Adrenal gland (tissue), 12 donors: ENCODE results near the gene OVOL3. TPM values are rescaled to one million over a fixed set of nuclear protein-coding genes. Genes with fewer than 3 reads are reported as not detected.

Experiments used
- DNase-seq, 7 donors: peaks; one replicate each; pipeline ENCODE4 v3.0.0-alpha.2; 2019 to 2020
- H3K27ac ChIP-seq, 5 donors: fragments of 200-600 bp; sonication (generic) in 4 of 5; 1 replicate in 3 of 5; 2 replicates in 2 of 5; pipeline versions ENCODE4 v1.5.1 to v1.8.0; 2016 to 2020; ENCODE audit warnings: mild to moderate bottlenecking in 1 of 5
- H3K27me3 ChIP-seq: fragments of 200-600 bp; 2 replicates; pipeline ENCODE4 v1.8.0; 2021
- H3K36me3 ChIP-seq, 2 donors: fragments of 200-600 bp; replicated peaks in 1 of 2; 1 replicate in 1 of 2; 2 replicates in 1 of 2; pipeline versions ENCODE4 v1.5.1 to v1.8.0; 2018 to 2022
- H3K4me1 ChIP-seq, 2 donors: fragments of 200-600 bp; replicated peaks in 1 of 2; 1 replicate in 1 of 2; 2 replicates in 1 of 2; pipeline versions ENCODE4 v1.5.1 to v1.8.0; 2018 to 2021
- H3K4me3 ChIP-seq, 4 donors: fragments of 200-600 bp; sonication (generic) in 3 of 4; one replicate each; pipeline ENCODE4 v1.5.1; 2016 to 2018
- H3K9me3 ChIP-seq, 3 donors: fragments of 200-600 bp; sonication (generic) in 1 of 3; replicated peaks in 1 of 3; 1 replicate in 2 of 3; 2 replicates in 1 of 3; pipeline versions ENCODE4 v1.5.1 to v1.8.0; 2016 to 2021
- POLR2A ChIP-seq, 2 donors: fragments of 450-650 bp; IDR thresholded peaks; one replicate each; pipeline ENCODE4 v1.6.1; 2017; ENCODE audit warnings: antibody characterized with exemption in 2 of 2, mild to moderate bottlenecking in 2 of 2, moderate library complexity in 1 of 2
- WGBS, 4 donors: extraction: QIAGEN DNeasy Blood & Tissue Kit in 2 of 4; methylation state at CpG; one replicate each; pipeline versions ENCODE4 v1.1.5 to v1.1.7; 2013 to 2017; 5-methylcytosine and 5-hydroxymethylcytosine counted together
- intact Hi-C, 2 donors: fragments of 100-400 bp; cut with DNase I; formaldehyde crosslinking; loops; one replicate each; pipeline versions ENCODE4 v1.14.1 to v1.15.0; 2022 to 2023
- polyA plus RNA-seq, 3 donors: library from polyadenylated mRNA; stranded (reverse); fragments of 200-250 nt in 2 of 3; fragments of 350-450 nt in 1 of 3; fragmentation: Illumina TruSeq in 1 of 3; extraction: RNeasy Lipid Tissue Mini Kit (QIAGEN cat#74804) in 1 of 3; gene quantifications; one replicate each; pipeline ENCODE4 v1.2.3, GENCODE V29; 2013 to 2014
- total RNA-seq, 9 donors: library from RNA; depleted of rRNA in 4 of 9; stranded (reverse); fragments of >200 nt in 4 of 9; fragments of 120-200 nt in 1 of 9; fragmentation: NEBNext Ultra II Directional in 1 of 9; extraction: Animal tissue kit (Norgen Biotek cat#: 25700) in 1 of 9; gene quantifications; one replicate each; pipeline versions ENCODE4 v1.1.0 to v1.2.4, GENCODE V29; 2013 to 2023
- TF ChIP-seq, protein P1 (sequence below), 6 experiments: fragments of 450-650 bp in 4 of 6; fragments of 200-600 bp in 2 of 6; sonication (generic) in 1 of 6; IDR thresholded peaks; 1 replicate in 5 of 6; 2 replicates in 1 of 6; pipeline versions ENCODE4 v1.5.1 to v1.8.0; 2016 to 2021; ENCODE audit warnings: antibody characterized with exemption in 6 of 6, mild to moderate bottlenecking in 2 of 6, moderate library complexity in 1 of 6
- donor health status: healthy with polysubstance abuse.
- donor health status: Bipolar disorder and iron deficiency.
- donor health status: DM: yes; HTN: yes; CAD: no.
- donor health status: DM: no; HTN: no; CAD: no.
- donor health status: DM: no; HTN: no; CAD: no.
- donor health status: DM: yes; HTN: yes; CAD: no.

OVOL3 gene
- total and polyA plus RNA-seq, 12 donors, result not detected

DNA sequence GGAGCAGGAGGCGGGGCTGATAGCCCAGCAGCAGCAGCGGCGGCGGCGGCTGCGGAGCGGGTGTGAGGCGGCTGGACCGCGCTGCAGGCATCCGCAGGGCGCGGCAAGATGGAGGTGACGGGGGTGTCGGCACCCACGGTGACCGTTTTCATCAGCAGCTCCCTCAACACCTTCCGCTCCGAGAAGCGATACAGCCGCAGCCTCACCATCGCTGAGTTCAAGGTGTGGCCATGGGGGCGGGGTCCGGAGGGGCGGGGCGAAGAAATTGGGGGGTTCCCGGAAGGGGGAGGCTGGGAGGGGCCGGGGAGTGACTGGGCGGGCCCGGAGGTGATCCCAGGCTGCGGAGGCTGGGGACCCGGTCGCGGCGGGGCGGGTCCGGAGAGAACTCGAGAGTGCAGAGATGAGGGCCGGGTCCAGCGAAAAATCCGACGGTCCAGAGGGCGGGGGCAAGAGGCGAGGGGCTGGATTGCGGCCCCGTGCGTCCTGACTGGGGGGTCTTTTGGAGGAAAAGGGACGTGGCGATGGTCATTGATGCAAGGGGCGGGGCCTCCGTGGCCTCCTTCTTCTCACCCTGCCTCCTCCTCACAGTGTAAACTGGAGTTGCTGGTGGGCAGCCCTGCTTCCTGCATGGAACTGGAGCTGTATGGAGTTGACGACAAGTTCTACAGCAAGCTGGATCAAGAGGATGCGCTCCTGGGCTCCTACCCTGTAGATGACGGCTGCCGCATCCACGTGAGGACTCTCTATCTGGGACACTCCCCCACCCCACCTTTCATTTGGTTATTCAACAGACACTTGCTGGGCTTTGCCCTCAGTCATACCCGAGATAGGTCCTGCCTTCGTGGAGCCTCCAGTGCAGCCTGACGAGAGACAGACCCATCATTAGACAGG is 4.8 kb downstream of the OVOL3 start, which contains the start of gene TBCB:
TSS of gene TBCB (plus strand) at position 16 of the 891 bp plus-strand sequence. CDS start at position 109, 93 bp downstream.
- Histone ChIP-seq H3K9me3 (no peaks in the 10 kb centered on the region), H3K4me3 (peak within 1 kb of the TSS; percentile 4 to 90 (median 70)), H3K4me1 (peaks cover 7 to 22% of the 10 kb centered on the region in 2 donors), H3K36me3 (peaks cover 0 to 39% of the 10 kb centered on the region in 2 donors), H3K27ac (peak within 1 kb of the TSS; percentile 49 to 92 (median 67)), H3K27me3 (no peaks in the 10 kb centered on the region)
- intact Hi-C loops, result loop anchor here in 1 of 2 donors (10.0 kb wide), 1 partner anchor 51 kb away; no protein-coding TSS in a partner anchor
- 4 to 33% (median 5%) methylated on average over 3 to 59 of the region's 59 CpGs for WGBS, 4 donors
- peak in 3 of 7 donors; percentile 80 to 87 (median 84) for DNase-seq
- TF ChIP-seq, protein P1, sequence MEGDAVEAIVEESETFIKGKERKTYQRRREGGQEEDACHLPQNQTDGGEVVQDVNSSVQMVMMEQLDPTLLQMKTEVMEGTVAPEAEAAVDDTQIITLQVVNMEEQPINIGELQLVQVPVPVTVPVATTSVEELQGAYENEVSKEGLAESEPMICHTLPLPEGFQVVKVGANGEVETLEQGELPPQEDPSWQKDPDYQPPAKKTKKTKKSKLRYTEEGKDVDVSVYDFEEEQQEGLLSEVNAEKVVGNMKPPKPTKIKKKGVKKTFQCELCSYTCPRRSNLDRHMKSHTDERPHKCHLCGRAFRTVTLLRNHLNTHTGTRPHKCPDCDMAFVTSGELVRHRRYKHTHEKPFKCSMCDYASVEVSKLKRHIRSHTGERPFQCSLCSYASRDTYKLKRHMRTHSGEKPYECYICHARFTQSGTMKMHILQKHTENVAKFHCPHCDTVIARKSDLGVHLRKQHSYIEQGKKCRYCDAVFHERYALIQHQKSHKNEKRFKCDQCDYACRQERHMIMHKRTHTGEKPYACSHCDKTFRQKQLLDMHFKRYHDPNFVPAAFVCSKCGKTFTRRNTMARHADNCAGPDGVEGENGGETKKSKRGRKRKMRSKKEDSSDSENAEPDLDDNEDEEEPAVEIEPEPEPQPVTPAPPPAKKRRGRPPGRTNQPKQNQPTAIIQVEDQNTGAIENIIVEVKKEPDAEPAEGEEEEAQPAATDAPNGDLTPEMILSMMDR (IDR thresholded peaks at IDR 0.05), result no peak
- TF ChIP-seq POLR2A (IDR thresholded peaks at IDR 0.05), result peak; percentile 59 to 63

DNA sequence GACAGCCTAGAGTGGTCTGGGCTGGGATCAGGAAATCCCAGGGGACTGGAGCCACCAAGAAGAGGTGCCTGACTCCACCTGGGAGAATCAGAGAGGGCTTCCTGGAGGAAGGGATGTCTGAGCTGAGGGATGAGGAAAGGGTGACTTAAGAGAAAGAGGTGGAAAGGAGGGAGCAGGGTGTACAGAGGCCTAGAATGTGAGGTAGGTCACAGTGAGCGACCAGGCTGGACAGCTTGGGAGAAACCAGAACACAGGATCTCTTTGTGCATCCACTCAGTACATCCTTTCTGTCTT is 5.3 kb downstream of the OVOL3 start:
- TF ChIP-seq, protein P1 (IDR thresholded peaks at IDR 0.05), result no peak
- no peak for TF ChIP-seq POLR2A (IDR thresholded peaks at IDR 0.05)
- H3K9me3 ChIP-seq, result no peaks in the 10 kb centered on the region
- intact Hi-C loops, result loop anchor here in 1 of 2 donors (10.0 kb wide), 1 partner anchor 51 kb away; no protein-coding TSS in a partner anchor
- H3K4me1 ChIP-seq, result peaks cover 7 to 22% of the 10 kb centered on the region in 2 donors
- 94 to 100% (median 97%) methylated on average over 1 of the region's 1 CpG for WGBS, 4 donors
- H3K4me3 ChIP-seq, result peak overlapping the region in 1 of 4 donors; percentile 89
- H3K27ac ChIP-seq, result peak overlapping the region in 2 of 5 donors; percentile 89 to 92
- H3K27me3 ChIP-seq, result no peaks in the 10 kb centered on the region
- H3K36me3 ChIP-seq, result peaks cover 0 to 40% of the 10 kb centered on the region in 2 donors
- no peak for DNase-seq

DNA sequence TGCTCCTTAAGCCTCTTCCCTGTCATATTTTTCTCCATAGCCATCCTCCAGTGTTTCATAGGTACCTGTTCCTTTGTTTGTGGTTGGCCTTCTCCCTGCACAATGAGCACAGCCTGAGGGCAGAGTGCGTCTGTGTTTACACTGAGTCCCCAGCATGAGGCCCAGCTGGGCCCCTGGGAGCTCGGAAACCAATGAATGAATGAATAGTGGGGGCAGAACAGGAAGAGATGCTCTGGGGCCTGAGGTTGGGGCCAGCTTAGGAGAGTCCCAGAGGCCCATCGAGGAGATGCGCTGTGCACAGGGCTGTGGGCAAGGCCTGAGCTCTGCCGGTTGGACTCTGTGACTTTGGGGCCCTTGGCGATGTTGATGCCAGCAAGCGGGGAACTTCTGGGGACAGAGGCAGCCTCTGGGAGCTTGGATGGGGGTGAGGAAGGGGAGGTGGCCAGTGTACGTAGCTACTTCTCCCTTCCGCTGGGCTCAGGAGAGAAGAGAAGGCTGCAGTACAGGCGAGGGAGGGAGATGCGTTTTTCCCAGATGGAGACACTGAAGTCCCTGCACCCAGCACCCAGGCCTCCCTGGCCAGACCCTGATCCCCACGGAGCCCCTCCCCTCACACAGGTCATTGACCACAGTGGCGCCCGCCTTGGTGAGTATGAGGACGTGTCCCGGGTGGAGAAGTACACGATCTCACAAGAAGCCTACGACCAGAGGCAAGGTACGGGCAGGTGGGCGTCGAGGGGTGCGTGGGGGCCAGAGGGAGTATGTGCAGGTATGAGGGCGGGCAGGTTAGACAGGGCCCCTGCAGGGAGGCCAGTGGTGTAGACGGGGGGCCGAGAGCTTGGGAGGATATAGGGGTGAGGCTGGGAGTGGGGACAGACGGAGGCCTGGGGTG is 9.4 kb downstream of the OVOL3 start:
- H3K27me3 ChIP-seq, result no peaks in the 10 kb centered on the region
- WGBS, 4 donors, result 83 to 91% (median 87%) methylated on average over 19 to 26 of the region's 26 CpGs
- H3K4me1 ChIP-seq, result peaks cover 0 to 13% of the 10 kb centered on the region in 2 donors
- peaks cover 0 to 73% of the 10 kb centered on the region in 2 donors for H3K36me3 ChIP-seq
- no peak overlapping the region for H3K27ac ChIP-seq
- TF ChIP-seq, protein P1 (IDR thresholded peaks at IDR 0.05), result no peak
- TF ChIP-seq POLR2A (IDR thresholded peaks at IDR 0.05), result no peak
- no peaks in the 10 kb centered on the region for H3K9me3 ChIP-seq
- intact Hi-C loops, result no loop called here
- no peak overlapping the region for H3K4me3 ChIP-seq
- DNase-seq, result no peak

DNA sequence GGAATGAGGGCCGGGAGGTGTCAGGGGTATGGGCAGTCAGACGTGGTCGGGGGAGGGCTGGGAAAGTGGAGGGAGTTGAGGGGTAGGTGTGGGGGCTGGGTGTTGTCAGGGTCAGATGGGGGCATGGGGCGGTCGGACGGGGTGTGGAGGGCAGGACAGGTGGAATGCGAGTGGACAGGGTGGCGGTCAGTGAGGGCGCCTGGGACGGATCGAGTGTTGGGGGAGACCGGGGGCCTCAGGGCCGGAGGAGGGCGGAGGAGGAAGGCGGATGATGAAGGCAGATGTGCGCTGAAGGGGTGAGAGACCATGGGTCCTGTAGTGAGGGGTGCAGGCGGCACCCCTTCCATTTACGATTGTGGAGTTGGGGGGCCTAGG is 10.0 kb downstream of the OVOL3 start:
- intact Hi-C loops, result no loop called here
- Histone ChIP-seq H3K27me3 (no peaks in the 10 kb centered on the region), H3K9me3 (no peaks in the 10 kb centered on the region), H3K36me3 (peaks cover 0 to 80% of the 10 kb centered on the region in 2 donors), H3K4me1 (peaks cover 0 to 11% of the 10 kb centered on the region in 2 donors), H3K4me3 (no peak overlapping the region), H3K27ac (no peak overlapping the region)
- WGBS, 4 donors, result 92 to 94% (median 93%) methylated on average over 18 of the region's 18 CpGs
- no peak for DNase-seq
- TF ChIP-seq POLR2A (IDR thresholded peaks at IDR 0.05), result no peak
- TF ChIP-seq, protein P1 (IDR thresholded peaks at IDR 0.05), result no peak
